Lower leg skin (tissue), 3 donors: ENCODE data around the gene SSRP1.

Source experiments
- CTCF ChIP-seq, 3 donors: fragments of 450-650 bp; IDR thresholded peaks; one replicate each; pipeline ENCODE4 v1.5.1; 2016; ENCODE audit warnings: antibody characterized with exemption in 3 of 3, mild to moderate bottlenecking in 3 of 3, moderate library complexity in 2 of 3
- POLR2A ChIP-seq, 2 donors: fragments of 450-650 bp; IDR thresholded peaks; one replicate each; pipeline ENCODE4 v1.6.1; 2016 to 2017; ENCODE audit warnings: antibody characterized with exemption in 2 of 2, mild to moderate bottlenecking in 1 of 2, moderate library complexity in 1 of 2

GRCh38 chr11:57276971-57277675 is 58.6 kb downstream of the SSRP1 start:
- TF ChIP-seq CTCF (IDR thresholded peaks at IDR 0.05) (no peak), POLR2A (IDR thresholded peaks at IDR 0.05) (no peak)
